Dermis microvascular lymphatic vessel endothelial cell (primary cell): ENCODE results near the gene FOXR1. TPM values are rescaled to one million over a fixed set of nuclear protein-coding genes. Genes with fewer than 3 reads are reported as not detected.
"Not testable (repeated sequence)": the region's sequence is repeated elsewhere in the genome, so short reads cannot be mapped to it uniquely, and the experiment has no call there.

Experiments used
- DNase-seq, 2 donors: peaks; one replicate each; pipeline versions ENCODE4 v3.0.0 to v3.0.0-alpha.2; 2010; ENCODE audit warnings: low read depth in 2 of 2
- total RNA-seq: library from RNA; depleted of rRNA; stranded (reverse); fragments of >200 nt; gene quantifications from 2 replicates; pipeline ENCODE4 v1.2.1, GENCODE V29; 2014

The FOXR1 gene
- total RNA-seq, 1 donor from 2014 or later, result not detected

DNA sequence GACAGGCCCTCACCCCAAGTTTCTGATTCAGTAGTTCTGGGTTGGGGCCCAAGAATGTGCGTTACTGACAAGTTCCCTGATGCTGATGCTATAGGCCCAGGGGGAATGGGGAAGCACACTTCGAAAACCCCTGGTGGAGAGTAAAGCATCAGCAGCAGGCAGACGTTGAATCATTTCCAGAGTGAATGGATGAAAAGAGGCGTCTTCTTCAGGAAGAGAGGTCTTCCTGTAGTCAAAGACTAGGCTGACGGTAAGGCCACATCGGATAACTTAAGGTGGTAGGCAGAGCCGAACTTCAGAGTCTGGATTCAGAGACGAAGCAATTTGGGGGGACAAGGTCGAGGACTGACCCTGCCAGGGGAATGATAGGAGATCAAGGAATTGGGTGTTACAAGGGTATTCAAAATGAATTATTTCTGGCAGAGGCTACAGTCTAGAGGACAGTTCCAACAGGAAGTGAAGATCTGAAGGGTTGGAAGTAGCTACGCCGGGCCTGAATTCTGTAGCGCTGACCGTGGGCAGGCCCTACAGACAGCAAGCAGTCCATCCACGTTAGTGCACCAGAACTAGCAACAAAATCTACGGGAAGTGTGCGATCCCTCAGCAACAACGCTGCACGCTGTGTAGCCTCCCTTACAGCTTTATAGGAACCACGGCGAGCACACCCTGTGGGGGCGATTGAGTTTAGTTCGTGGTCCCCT is 25.5 kb downstream of the FOXR1 start:
- DNase-seq, result peak in 1 of 2 donors; percentile 33

DNA sequence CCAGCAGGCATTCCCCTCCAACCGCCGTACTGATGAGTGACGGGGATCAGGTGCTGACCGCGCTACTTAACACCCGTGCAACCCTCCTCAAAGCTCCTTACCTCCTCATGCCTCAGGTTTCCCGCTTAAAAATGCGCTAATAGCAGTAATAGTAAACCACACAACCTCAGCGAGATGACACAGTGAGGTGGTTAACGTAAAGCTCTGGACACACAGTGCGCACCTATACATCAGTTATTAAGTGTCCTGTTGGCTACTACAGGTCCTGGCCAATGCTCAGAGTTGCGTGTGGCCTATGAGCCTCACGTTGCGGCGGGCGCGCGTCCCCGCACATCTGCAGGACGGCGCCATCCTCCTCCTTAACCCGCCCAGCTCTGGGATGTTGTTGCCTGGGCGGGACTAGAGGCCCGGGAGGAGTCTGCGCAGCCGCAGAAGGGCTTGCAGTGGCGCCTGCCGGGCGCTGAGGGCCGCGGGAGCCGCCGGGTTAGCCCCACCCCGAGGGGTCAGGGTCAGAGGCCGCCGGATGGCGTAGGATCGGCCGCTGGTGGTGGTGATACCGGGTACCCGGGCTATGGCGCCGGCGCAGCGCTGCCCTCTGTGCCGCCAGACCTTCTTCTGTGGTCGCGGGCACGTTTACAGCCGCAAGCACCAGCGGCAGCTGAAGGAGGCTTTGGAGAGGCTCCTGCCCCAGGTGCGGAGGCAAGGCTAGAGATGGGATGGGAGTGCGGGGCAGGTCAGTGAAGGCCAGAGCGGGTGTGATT is 26.2 kb downstream of the FOXR1 start, which contains the start of gene CENATAC:
CENATAC (plus strand) TSS at position 512 of the 761 bp plus-strand sequence; CDS start at position 572, 60 bp downstream.
- DNase-seq, result peak; percentile 71 to 86

DNA sequence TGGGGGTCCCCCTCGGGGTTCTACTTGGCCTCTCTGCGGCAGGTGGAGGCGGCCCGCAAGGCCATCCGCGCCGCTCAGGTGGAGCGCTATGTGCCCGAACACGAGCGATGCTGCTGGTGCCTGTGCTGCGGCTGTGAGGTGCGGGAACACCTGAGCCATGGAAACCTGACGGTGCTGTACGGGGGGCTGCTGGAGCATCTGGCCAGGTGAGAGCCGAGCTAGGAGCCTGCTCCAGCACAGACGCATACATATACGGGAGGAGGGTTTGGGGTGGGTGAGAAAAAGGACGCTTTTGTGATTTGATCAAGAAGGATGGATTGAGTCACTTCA is 26.8 kb downstream of the FOXR1 start:
- peak in 1 of 2 donors; percentile 13 for DNase-seq

DNA sequence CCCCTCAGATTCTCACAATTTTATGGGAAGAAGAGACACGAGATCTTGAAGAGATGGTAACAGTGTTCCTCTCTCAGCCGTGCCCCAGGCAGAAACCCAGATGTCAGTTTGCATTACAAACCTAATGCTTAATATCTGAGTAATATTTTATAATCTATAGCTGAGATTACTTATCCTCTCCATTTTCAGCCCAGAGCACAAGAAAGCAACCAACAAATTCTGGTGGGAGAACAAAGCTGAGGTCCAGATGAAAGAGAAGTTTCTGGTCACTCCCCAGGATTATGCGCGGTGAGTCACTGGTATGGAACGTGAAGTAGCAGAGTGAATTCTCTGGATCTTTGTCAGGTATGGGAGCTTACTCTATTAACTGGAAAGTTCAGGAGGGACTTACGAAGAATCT is 27.3 kb downstream of the FOXR1 start:
- DNase-seq, result peak in 1 of 2 donors; percentile 56

DNA sequence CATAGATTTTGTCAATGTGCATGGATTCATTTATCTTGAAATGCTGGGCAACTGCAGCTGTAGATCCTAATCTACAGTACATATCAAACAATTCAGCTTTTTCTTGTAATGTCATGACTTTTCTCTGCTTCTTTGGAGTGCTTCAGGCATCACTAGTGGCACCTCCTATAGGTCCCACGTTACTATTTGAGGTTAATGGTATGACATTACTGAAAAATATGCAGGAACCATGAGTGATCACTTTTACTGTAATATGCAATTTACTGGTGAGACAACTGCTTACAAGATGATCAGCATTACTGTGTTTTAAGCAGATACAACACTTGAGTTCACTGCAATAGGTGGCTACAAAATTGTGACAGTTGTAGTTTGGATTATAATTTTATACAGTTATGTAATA is 29.3 kb downstream of the FOXR1 start:
- no peak for DNase-seq

DNA sequence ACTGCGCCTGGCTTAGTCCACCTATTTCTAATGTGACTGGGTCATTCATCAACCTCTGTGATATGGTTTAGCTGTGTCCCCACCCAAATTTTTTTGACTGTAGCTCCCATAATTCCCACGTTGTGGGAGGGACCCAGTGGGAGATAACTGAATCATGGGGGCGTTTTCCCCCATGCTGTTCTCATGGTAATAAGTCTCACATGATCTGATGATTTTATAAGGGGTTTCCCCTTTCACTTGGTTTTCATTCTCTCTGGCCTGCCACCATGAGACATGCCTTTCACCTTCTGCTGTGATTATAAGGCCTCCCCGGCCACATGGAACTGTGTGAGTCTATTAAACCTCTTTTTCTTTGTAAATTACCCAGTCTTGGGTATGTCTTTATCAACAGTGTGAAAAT is 35.1 kb downstream of the FOXR1 start:
- no peak for DNase-seq

DNA sequence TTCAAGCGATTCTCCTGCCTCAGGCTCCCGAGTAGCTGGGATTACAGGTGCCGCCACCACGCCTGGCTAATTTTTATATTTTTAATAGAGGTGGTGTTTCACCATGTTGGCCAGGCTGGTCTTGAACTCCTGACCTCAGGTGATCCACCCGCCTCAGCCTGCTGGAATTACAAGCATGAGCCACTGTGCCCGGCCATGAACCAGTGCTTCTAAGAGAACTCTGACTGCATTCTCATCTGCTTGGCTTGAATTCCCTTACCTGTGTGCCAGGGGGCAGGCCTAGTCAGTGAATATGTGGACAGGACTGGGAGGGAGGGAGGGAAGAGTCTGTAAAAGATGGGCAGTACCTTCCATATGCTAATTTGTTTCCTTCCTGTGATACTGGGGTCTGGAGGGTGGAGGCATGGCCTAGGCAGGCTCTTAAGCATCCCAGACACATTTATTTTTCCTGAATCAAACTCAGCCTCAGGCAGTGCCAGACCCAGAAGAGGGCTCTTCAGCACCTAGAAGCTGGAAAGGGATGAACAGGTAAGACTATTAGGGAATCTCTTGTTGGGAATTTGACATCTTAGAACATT is 40.0 kb downstream of the FOXR1 start:
- DNase-seq, result no peak

DNA sequence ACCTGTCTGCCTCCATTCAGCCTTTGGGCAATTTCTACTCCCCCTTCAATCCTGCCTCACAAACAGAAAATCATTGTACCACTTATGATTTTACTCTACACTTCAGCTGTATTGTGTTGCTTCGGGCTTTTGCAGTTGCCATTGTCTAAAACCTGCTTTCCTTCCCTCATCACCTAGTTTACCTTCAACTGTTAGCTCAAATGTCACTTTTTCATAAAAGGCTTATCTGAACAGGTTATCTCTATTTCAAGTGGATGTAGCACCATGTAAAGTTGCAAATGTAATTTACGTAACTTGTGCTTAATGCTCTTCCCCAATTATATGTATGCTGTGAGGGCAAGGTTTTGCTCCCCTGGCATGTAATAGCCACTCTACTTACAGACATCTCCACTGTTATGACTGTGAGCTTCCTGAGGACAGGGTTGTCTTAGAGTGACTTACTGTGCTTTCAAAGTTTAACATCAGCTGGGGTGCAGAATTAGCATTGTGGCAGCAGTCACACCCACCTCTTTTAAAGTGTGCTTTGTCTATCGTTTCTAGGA is 41.1 kb downstream of the FOXR1 start:
- DNase-seq, result no peak

DNA sequence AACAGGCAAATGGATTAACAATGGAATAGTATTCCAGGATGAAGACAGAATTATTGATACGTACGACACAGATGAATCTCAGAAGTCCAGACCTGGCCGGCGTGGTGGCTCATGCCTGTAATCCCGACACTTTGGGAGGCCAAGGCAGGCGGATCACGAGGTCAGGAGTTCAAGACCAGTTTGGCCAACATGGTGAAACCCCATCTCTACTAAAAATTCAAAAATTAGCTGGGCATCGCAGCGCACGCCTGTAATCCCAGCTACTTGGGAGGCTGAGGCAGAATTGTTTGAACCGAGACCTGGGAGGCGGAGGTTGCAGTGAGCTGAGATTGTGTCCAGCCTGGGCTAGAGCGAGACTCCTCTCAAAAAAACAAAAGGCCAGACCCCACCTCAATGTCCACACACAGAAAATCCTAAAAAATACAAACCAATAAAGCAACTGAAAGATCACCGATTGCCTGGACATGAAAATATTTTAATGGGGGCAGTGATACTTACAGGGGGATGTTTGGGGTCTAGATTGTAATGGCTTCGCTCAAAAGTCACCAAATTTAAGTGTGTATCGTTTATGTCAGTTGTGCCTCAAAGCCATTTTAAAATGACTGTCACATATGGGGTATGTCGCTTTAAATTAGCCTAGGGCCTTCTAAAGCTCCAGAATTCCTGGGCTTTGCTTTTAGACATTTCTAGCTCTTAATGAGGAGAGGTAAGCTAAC is 42.8 kb downstream of the FOXR1 start:
- DNase-seq, result no peak

DNA sequence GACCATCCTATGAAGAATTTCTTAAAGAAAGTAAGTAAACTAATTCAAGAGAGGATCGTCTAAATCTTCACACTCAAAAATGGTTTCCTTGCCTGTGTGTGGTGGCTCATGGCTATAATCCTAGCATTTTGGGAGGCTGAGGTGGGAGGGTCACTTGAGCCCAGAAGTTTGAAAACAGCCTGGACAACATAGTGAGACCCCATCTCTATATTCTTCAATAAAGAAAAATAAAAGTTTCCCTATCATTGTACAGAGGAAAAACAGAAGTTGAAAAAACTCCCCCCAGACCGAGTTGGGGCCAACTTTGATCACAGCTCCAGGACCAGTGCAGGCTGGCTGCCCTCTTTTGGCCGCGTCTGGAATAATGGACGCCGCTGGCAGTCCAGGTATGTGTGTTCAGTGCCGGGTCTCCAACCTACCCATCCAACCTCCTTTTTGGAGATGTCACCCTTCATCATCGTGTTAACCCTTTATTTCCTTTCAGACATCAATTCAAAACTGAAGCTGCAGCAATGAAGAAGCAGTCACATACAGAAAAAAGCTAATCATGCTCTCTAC is 43.6 kb downstream of the FOXR1 start:
- DNase-seq, result no peak

DNA sequence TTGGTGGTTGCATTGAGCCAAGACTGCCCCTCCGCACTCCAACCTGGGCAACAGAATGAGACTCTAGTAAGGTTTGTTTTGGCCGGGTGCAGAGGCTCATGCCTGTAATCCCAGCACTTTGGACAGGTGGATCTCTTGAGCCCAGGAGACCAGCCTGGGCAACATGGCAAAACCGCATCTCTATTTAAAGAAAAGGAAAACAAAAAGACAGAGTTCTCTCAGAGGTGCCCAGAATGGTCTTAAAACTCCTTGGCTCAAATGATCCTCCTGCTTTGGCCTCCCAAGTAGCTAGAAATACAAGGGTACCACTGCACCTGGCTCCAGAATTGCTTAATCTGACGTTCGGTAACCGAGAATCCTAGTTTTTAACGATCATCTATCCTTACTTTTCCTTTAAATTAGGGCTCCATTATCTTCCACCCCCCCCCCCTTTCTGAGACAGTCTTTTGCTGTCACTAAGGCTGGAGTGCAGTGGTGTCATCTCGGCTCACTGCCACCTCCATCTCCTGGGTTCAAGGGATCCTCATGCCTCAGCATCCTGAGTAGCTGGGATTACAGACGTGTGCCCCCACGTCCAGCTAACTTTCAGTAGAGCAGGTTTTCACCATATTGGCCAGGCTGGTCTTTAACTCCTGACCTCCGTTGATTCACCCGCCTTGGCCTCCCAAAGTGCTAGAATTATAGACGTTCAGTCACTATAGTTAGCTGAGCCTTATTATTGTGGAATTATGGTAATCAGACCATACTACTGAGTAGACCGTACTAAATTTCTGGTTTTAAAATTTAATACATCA is 44.9 kb downstream of the FOXR1 start:
- DNase-seq, result no peak

DNA sequence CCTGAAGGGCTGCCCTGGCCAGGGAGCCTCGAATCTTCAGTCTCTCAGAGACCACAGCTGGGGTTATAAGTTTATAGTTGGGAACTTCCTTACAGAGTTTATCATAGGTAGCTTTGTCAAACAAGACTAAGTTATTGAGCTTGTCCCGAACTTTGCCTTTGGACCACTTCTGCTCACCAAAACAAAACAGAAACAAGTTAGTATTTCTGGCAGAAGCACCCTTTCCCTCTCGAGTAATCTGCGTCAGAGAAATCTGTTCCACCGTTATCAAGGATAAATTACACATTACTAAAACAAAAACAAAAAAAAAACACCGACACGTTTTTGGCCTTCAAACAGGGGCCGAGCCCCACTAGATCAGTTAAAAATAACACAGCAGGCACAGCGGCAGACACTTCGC is 45.8 kb downstream of the FOXR1 start:
- not testable (repeated sequence) for DNase-seq

DNA sequence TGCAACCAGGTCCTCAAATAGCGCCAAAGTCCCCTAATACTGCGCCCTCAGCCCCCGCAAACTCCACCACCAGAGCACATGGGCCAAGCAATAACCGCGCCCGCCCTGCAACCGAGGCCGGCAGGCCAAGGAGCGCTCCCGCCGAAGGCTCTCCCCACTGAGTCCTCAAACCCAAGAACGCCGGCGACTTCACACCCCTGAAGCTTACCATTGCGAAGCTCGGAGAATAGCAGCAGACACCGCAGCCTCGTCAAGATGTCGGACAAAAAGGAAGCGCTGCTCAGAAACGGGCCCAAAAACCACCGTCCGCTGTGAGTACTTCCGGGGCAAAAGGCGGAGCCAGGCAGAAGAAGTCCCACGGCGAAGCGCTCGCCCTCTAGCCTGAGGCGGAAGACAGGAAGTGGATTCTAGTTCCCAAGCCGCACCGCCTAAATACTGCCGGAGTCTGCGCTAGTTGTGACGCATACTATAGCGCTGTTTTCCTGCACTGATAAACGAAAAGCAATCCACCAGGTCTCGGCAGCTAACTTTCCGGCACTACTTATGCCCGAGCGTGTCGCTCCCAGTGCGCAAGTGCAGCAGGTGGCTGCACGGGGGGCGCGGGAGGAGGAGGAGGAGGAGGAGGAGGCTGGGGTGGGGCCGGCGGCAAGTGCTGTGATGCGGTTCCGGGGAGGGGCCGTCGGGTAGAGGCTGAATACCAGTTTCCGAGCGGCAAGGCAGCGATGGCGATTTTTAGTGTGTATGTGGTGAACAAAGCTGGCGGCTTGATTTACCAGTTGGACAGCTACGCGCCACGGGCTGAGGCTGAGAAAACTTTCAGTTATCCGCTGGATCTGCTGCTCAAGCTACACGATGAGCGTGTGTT is 46.7 kb downstream of the FOXR1 start, which contains the start of the genes RPS25 and TRAPPC4:
RPS25 (minus strand) TSS at position 270 of the 865 bp plus-strand sequence; CDS start at position 211, 59 bp downstream.
TRAPPC4 (plus strand) TSS at position 693 of the 865 bp plus-strand sequence; CDS start at position 723, 30 bp downstream.
- peak; percentile 93 to 97 for DNase-seq

DNA sequence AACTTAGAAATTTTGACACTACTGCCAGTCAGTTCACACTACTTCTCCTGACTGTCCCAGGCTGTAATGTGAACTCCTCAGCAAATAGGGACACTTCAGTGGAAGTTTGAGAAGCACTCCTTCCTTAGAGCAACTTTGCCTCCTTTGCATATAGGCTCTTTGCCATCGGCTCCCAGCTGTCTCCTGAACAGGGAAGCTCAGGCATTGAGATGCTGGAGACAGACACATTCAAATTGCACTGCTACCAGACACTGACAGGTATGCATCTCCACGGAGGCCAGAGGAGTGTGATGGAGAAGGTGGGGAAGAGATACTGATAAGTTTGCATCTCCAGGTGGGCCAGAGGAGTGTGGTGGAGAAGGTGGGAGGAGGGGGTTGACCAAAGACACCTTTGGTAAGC is 48.4 kb downstream of the FOXR1 start:
- DNase-seq, result no peak

DNA sequence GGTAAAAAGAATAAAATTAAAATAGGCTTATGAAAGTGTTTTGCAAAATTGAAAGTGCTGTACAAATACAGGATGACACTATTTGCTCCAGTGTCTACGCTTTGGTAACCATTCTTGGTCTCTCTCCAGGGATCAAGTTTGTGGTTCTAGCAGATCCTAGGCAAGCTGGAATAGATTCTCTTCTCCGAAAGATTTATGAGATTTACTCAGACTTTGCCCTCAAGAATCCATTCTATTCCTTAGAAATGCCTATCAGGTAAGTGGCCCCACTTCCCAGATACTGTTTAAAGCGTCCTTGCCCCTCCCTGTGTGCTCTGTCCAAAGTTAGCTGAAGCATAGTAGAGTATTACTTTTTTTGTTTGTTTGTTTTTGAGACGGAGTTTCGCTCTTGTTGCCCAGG is 50.1 kb downstream of the FOXR1 start:
- DNase-seq, result no peak

DNA sequence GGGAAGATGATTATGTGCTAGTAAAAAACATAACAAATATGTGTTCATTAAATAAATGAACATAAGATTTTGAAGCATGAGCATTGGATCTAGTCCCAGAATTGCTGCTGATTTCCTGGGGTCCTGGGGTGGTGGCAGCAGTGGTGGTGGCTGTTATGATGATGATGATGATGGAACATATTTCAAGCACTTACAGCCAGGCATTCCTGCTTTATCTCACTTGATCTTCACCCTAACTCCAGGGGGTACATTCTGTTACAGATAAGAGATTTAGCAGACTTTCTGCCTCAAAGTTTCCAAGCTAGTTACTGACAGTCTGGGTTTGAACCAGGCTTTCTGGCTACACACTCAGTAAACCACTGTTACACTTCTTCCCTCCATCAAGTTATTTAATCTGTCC is 52.2 kb downstream of the FOXR1 start:
- DNase-seq, result no peak

DNA sequence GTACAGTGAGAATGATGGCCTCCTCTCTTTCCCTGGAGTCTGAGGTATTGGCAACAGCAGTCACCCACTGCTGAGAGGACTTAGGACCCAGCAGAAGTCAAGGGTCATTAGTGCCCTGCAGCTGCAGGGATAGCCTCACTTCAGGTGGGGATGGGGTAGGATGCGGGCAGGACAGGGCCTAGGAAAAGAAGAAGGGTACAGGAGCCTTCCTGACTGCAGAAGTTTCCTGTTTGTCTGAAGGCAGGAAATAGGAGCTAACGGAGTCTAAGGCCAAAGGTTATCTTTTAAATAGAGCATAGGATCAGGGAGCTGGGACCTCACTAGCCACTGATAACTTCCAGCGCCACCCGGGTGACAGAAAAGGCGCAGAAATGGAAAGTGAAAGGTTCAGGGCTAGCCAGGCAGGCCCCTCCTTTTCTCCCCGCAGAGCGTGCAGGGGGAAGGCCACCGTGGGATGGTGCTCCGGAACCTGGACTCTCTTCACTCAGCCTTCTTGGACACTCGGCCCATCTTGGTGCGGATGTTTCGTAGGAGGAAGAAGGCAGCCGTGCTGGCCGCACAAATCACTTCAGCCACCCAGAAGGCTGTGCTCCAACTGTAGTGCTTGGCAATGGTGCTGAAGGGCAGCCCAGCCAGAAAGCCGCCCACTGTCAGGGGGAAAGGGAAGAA is 53.0 kb downstream of the FOXR1 start:
- no peak for DNase-seq

DNA sequence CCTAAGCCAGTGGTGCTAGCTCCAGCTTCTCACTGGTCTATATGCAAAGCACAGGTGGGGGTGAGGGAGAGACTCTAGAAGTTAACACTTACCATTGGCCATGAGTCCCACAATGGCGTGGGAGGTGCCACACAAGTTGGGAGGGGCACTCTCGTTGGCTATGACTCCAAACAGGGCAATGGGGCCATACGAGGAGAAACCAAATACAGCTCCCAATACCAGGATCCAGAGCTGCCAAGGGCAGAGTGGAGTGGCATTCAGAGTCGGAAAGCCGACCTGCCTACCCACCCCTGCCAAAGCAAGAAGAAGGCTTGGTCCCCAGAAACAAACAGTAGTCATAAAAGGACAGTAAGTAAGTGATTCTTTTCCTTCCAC is 53.5 kb downstream of the FOXR1 start:
- DNase-seq, result no peak

DNA sequence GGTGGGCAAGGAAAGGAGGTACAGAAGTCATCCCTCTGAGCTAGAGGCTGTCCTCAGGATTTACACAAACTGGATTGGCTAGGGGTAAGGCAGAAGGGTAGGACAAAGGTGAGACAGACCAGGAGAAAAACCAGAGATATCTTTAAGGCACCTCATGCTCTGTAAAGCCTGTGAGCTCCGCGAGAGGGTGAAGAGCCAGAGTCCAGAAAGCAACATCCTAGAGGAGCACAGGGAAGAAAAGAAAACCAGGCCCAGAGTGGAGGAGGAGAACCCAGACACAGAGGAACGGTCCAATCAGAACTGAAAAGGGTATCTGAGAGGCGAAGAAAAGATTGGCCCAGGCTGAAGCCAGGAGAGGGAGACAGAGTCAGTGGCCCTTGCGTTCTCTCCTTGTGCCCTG is 54.0 kb downstream of the FOXR1 start:
- no peak for DNase-seq
